IMR-90 (cell line): Measurements from ENCODE around the gene COX19. TPM values are rescaled to one million over a fixed set of nuclear protein-coding genes. Genes with fewer than 3 reads are reported as not detected.

Experiments used
- ATAC-seq: fragments of 200-7000 bp; cut with Tn5 transposase; 2 replicates; pipeline ENCODE4 v1.9.1; 2020; ENCODE audit warnings: low read depth, mild to moderate bottlenecking, moderate library complexity
- BruUV-seq: library from RNA; stranded (reverse); fragments of 400-500 nt; replicated peaks from 2 replicates; lab custom pipeline; 2021; lab: Mats Ljungman, UMichigan
- CTCF ChIA-PET: fragments of 300-600 bp; formaldehyde crosslinking; extraction: SDS; loops from one replicate; lab custom pipeline; 2021; ENCODE audit warnings: antibody characterized with exemption; lab: Yijun Ruan, JAX
- POLR2A ChIA-PET: fragments of 300-600 bp; sonication (Branson Sonifier 250); formaldehyde crosslinking; loops from one replicate; lab custom pipeline; 2022; ENCODE audit warnings: antibody characterized with exemption; ENCODE audit not compliant: unreplicated experiment; lab: Charles Lee
- DNase-seq: peaks from one replicate; pipeline ENCODE4 v3.0.0; 2013
- H2AFZ ChIP-seq: replicated peaks from 2 replicates; pipeline ENCODE3; 2013; ENCODE audit warnings: low read length, mild to moderate bottlenecking; ENCODE audit not compliant: poor library complexity
- H2AK5ac ChIP-seq: 2 replicates; pipeline ENCODE4 v1.6.1; 2013; ENCODE audit warnings: low read depth, low read length, inconsistent platforms
- H2AK9ac ChIP-seq: replicated peaks from 2 replicates; pipeline ENCODE3; 2013; ENCODE audit warnings: mild to moderate bottlenecking, low read depth, low read length, moderate library complexity; ENCODE audit not compliant: poor library complexity
- H2BK120ac ChIP-seq: 2 replicates; pipeline ENCODE4 v1.6.1; 2013; ENCODE audit warnings: low read depth, low read length, inconsistent platforms
- H2BK15ac ChIP-seq: 3 replicates; pipeline ENCODE4 v1.6.1; 2013; ENCODE audit warnings: low read depth, low read length, inconsistent platforms
- H2BK20ac ChIP-seq: 2 replicates; pipeline ENCODE4 v1.6.1; 2013; ENCODE audit warnings: low read depth, mild to moderate bottlenecking, inconsistent platforms, low read length, moderate library complexity
- H2BK5ac ChIP-seq: 2 replicates; pipeline ENCODE4 v1.6.1; 2013; ENCODE audit warnings: mild to moderate bottlenecking, low read depth, low read length, inconsistent platforms; ENCODE audit not compliant: poor library complexity, severe bottlenecking
- H3K14ac ChIP-seq: replicated peaks from 2 replicates; pipeline ENCODE4 v1.6.1; 2013; ENCODE audit warnings: low read depth, low read length, inconsistent platforms
- H3K18ac ChIP-seq: 2 replicates; pipeline ENCODE4 v1.6.1; 2013; ENCODE audit warnings: low read depth, low read length, control low read depth
- H3K23ac ChIP-seq: 2 replicates; pipeline ENCODE4 v1.6.1; 2013; ENCODE audit warnings: low read depth, low read length, inconsistent platforms
- H3K27ac ChIP-seq: 2 replicates; pipeline ENCODE4 v1.5.1; 2013; ENCODE audit warnings: mild to moderate bottlenecking, control low read depth, low read length; ENCODE audit not compliant: insufficient read depth
- H3K27me3 ChIP-seq: 2 replicates; pipeline ENCODE4 v1.6.1; 2013; ENCODE audit warnings: low read length; ENCODE audit not compliant: control insufficient read depth, insufficient read depth
- H3K36me3 ChIP-seq: 2 replicates; pipeline ENCODE4 v1.6.1; 2013; ENCODE audit warnings: low read length, mixed read lengths; ENCODE audit not compliant: control insufficient read depth, insufficient read depth
- H3K4ac ChIP-seq: 2 replicates; pipeline ENCODE4 v1.6.1; 2013; ENCODE audit warnings: low read depth, low read length, inconsistent platforms
- H3K4me1 ChIP-seq: 2 replicates; pipeline ENCODE4 v1.6.1; 2013; ENCODE audit warnings: low read length, mixed read lengths; ENCODE audit not compliant: control insufficient read depth, insufficient read depth
- H3K4me2 ChIP-seq: 2 replicates; pipeline ENCODE4 v1.6.1; 2013; ENCODE audit warnings: low read depth, mild to moderate bottlenecking, control low read depth, low read length, moderate library complexity
- H3K4me3 ChIP-seq: 2 replicates; pipeline ENCODE4 v1.5.1; 2013; ENCODE audit warnings: low read depth, mild to moderate bottlenecking, control low read depth, low read length, moderate library complexity; ENCODE audit not compliant: insufficient read depth
- H3K56ac ChIP-seq: 2 replicates; pipeline ENCODE4 v1.6.1; 2013; ENCODE audit warnings: low read length, inconsistent platforms; ENCODE audit not compliant: insufficient read depth; ENCODE audit errors: extremely low read depth
- H3K79me1 ChIP-seq, 2 experiments: 2 replicates each; pipeline ENCODE4 v1.6.1; 2013; ENCODE audit warnings: low read length in 2 of 2, inconsistent platforms in 1 of 2, low read depth in 1 of 2
- H3K9ac ChIP-seq: 2 replicates; pipeline ENCODE4 v1.6.1; 2013; ENCODE audit warnings: low read depth, low read length, control low read depth
- H3K9me1 ChIP-seq: 2 replicates; pipeline ENCODE4 v1.6.1; 2013; ENCODE audit warnings: low read length, inconsistent platforms; ENCODE audit not compliant: insufficient read depth
- H3K9me3 ChIP-seq: 2 replicates; pipeline ENCODE4 v1.6.1; 2013; ENCODE audit warnings: low read length; ENCODE audit not compliant: control insufficient read depth, insufficient read depth
- H4K20me1 ChIP-seq: 2 replicates; pipeline ENCODE4 v1.6.1; 2013; ENCODE audit warnings: low read length, inconsistent platforms; ENCODE audit not compliant: insufficient read depth
- H4K5ac ChIP-seq: 2 replicates; pipeline ENCODE4 v1.6.1; 2013; ENCODE audit warnings: mild to moderate bottlenecking, low read depth, low read length, control low read depth
- H4K8ac ChIP-seq, 2 experiments: 2 replicates each; pipeline ENCODE4 v1.6.1; 2013; ENCODE audit warnings: low read depth in 2 of 2, low read length in 2 of 2, control low read depth in 1 of 2, inconsistent platforms in 1 of 2
- H4K91ac ChIP-seq: 2 replicates; pipeline ENCODE4 v1.6.1; 2013; ENCODE audit warnings: low read depth, low read length, inconsistent platforms; ENCODE audit not compliant: insufficient read depth
- BHLHE40 ChIP-seq: fragments of 150-350 bp; IDR thresholded peaks from 2 replicates; pipeline ENCODE4 v1.6.1; 2016; ENCODE audit warnings: mild to moderate bottlenecking, low read depth, low read length
- CEBPB ChIP-seq: IDR thresholded peaks from 2 replicates; pipeline ENCODE4 v1.6.1; 2012; ENCODE audit warnings: low read depth, low read length, improper control_type of control experiment
- CHD1 ChIP-seq: IDR thresholded peaks from 2 replicates; pipeline ENCODE4 v1.6.1; 2012; ENCODE audit warnings: low read depth, low read length, improper control_type of control experiment
- CTCF ChIP-seq: conservative IDR thresholded peaks from 2 replicates; pipeline ENCODE4 v1.5.1; 2012; ENCODE audit warnings: mild to moderate bottlenecking, low read depth, low read length, improper control_type of control experiment
- FOS ChIP-seq: fragments of 150-350 bp; IDR thresholded peaks from 2 replicates; pipeline ENCODE4 v1.6.1; 2016; ENCODE audit warnings: low read depth, low read length
- MAZ ChIP-seq: IDR thresholded peaks from 2 replicates; pipeline ENCODE4 v1.6.1; 2012; ENCODE audit warnings: low read depth, mild to moderate bottlenecking, low read length, improper control_type of control experiment, moderate library complexity, borderline replicate concordance
- MXI1 ChIP-seq: IDR thresholded peaks from 2 replicates; pipeline ENCODE4 v1.6.1; 2012; ENCODE audit warnings: low read depth, mild to moderate bottlenecking, low read length, moderate library complexity, borderline replicate concordance
- POLR2A ChIP-seq: IDR thresholded peaks from 2 replicates; pipeline ENCODE4 v1.6.1; 2012; ENCODE audit warnings: mild to moderate bottlenecking, low read depth, low read length
- RAD21 ChIP-seq: IDR thresholded peaks from 2 replicates; pipeline ENCODE4 v1.6.1; 2012; ENCODE audit warnings: low read length, improper control_type of control experiment
- RCOR1 ChIP-seq: IDR thresholded peaks from 2 replicates; pipeline ENCODE4 v1.6.1; 2012; ENCODE audit warnings: mild to moderate bottlenecking, low read length, improper control_type of control experiment; ENCODE audit not compliant: insufficient replicate concordance
- RFX5 ChIP-seq: IDR thresholded peaks from 2 replicates; pipeline ENCODE4 v1.8.0; 2012; ENCODE audit warnings: low read depth, mild to moderate bottlenecking, low read length, moderate library complexity
- USF2 ChIP-seq: fragments of 150-350 bp; IDR thresholded peaks from 2 replicates; pipeline ENCODE4 v1.6.1; 2017; ENCODE audit warnings: mild to moderate bottlenecking, antibody characterized with exemption, low read length, low read depth
- WGBS, 2 experiments: methylation state at CpG; one replicate each; pipeline versions ENCODE4 v1.1.5 to v1.1.7; 2013; ENCODE audit warnings: missing lambda C conversion rate in 2 of 2; ENCODE audit not compliant: insufficient read length in 1 of 2; ENCODE audit errors: extremely low coverage in 2 of 2; 5-methylcytosine and 5-hydroxymethylcytosine counted together
- dilution Hi-C: fragments of 300-500 bp; cut with HindIII; formaldehyde crosslinking; loops from one replicate; pipeline ENCODE4 v1.14.3; 2018; ENCODE audit warnings: low sequenced_read_pairs; ENCODE audit not compliant: unreplicated experiment
- in situ Hi-C: fragments of 300-500 bp; cut with MboI; formaldehyde crosslinking; loops from 3 replicates; pipeline ENCODE4 v1.14.3; 2019; ENCODE audit warnings: low sequenced_read_pairs, inconsistent platforms, mixed read lengths
- intact Hi-C: fragments of 100-400 bp; cut with micrococcal nuclease; formaldehyde crosslinking; loops from 2 replicates; pipeline ENCODE4 v1.10.0; 2022
- polyA plus RNA-seq, 3 experiments: library from polyadenylated mRNA; depleted of rRNA; stranded (reverse); fragments of >200 nt; gene quantifications; 2 replicates each; pipeline ENCODE4 v1.2.3, GENCODE V29; 2012; ENCODE audit warnings: low replicate concordance in 1 of 3
- total RNA-seq: library from RNA; depleted of rRNA; stranded (reverse); fragments of >200 nt; gene quantifications from 2 replicates; pipeline ENCODE4 v1.2.3, GENCODE V29; 2012

The COX19 gene
- total and polyA plus RNA-seq, 2 of the 4 experiments (the other 2 are of a cell fraction) = 3.9 to 7.3 TPM

GRCh38 chr7:932651-932975 lies 42.7 kb downstream of the COX19 start:
- Histone ChIP-seq H2AFZ (no peak overlapping the region), H4K5ac (no peak overlapping the region), H2AK9ac (no peak overlapping the region), H3K4me3 (no peak overlapping the region), H3K27me3 (no peaks in the 10 kb centered on the region), H3K56ac (no peak overlapping the region), H4K8ac (no peak overlapping the region), H3K4ac (no peak overlapping the region), H3K23ac (no peak overlapping the region), H3K36me3 (no peaks in the 10 kb centered on the region), H3K4me1 (peaks cover 2% of the 10 kb centered on the region), H2BK15ac (no peak overlapping the region), H4K20me1 (no peaks in the 10 kb centered on the region), H3K4me2 (no peak overlapping the region), H2BK5ac (no peak overlapping the region), H2BK20ac (no peak overlapping the region), H3K18ac (no peak overlapping the region), H3K79me1 (no peaks in the 10 kb centered on the region), H2BK120ac (no peak overlapping the region), H3K9me1 (no peaks in the 10 kb centered on the region), H3K27ac (no peak overlapping the region), H3K9ac (no peak overlapping the region), H4K91ac (no peak overlapping the region), H2AK5ac (no peak overlapping the region), H3K9me3 (no peaks in the 10 kb centered on the region), H3K14ac (no peak overlapping the region)
- intact Hi-C loops = no loop called here
- dilution Hi-C loops = no loop called here
- CTCF ChIA-PET = no interaction called here
- WGBS, 2 experiments = 81% methylated on average over 5 of the region's 11 CpGs; no CpG with 5 or more reads in 1 of the 2 experiments
- ATAC-seq (no peak), DNase-seq (no peak)
- TF ChIP-seq RAD21 (no peak), FOS (no peak), MXI1 (no peak), CHD1 (no peak), RCOR1 (no peak), USF2 (no peak), MAZ (no peak), CTCF (no peak), POLR2A (no peak), RFX5 (no peak), CEBPB (no peak), BHLHE40 (no peak)
- in situ Hi-C loops = no loop called here
- POLR2A ChIA-PET = no interaction called here
- no TSS peak for BruUV-seq
